HepG2 (cell line): ENCODE results near the gene DHRS11. TPM values are rescaled to one million over a fixed set of nuclear protein-coding genes. Genes with fewer than 3 reads are reported as not detected.

Experiments used
- ARNT ChIP-seq: fragments of 450-650 bp; IDR thresholded peaks from 2 replicates; pipeline ENCODE4 v1.6.1; 2017
- CBX1 ChIP-seq: IDR thresholded peaks from one replicate; pipeline ENCODE4 v1.6.1; 2016; ENCODE audit warnings: antibody characterized with exemption, low read depth
- FOXA3 ChIP-seq: IDR thresholded peaks from 2 replicates; pipeline ENCODE4 v1.6.1; 2016; ENCODE audit warnings: missing genetic modification reagents, missing compliant biosample characterization
- FOXK1 ChIP-seq: sonication (generic); formaldehyde crosslinking; IDR thresholded peaks from 2 replicates; pipeline ENCODE4 v1.4.0; 2020; ENCODE audit warnings: low read depth, missing genetic modification reagents, borderline replicate concordance
- GABPA ChIP-seq, 2 experiments: IDR thresholded peaks; 2 replicates each; pipeline ENCODE4 v1.6.1; 2011 to 2016; ENCODE audit warnings: low read depth in 2 of 2, low read length in 1 of 2, missing biosample characterization in 1 of 2, missing genetic modification characterization in 1 of 2
- GLI4 ChIP-seq: sonication (generic); formaldehyde crosslinking; IDR thresholded peaks from 2 replicates; pipeline ENCODE4 v1.5.1; 2020; ENCODE audit warnings: missing genetic modification reagents, mild to moderate bottlenecking, moderate library complexity, borderline replicate concordance
- HNRNPK ChIP-seq: fragments of 200-400 bp; formaldehyde crosslinking; IDR thresholded peaks from 2 replicates; pipeline ENCODE4 v1.6.1; 2018; ENCODE audit warnings: low read length, low read depth, moderate library complexity, mild to moderate bottlenecking; ENCODE audit not compliant: poor library complexity, severe bottlenecking
- PAWR ChIP-seq: sonication (generic); formaldehyde crosslinking; IDR thresholded peaks from 2 replicates; pipeline ENCODE4 v1.4.0; 2020; ENCODE audit warnings: missing genetic modification reagents, mild to moderate bottlenecking, borderline replicate concordance
- PAX8 ChIP-seq: sonication (generic); formaldehyde crosslinking; IDR thresholded peaks from 2 replicates; pipeline ENCODE4 v1.8.0; 2022; ENCODE audit warnings: mild to moderate bottlenecking, missing genetic modification reagents, borderline replicate concordance
- RAD51 ChIP-seq: fragments of 450-650 bp; IDR thresholded peaks from 2 replicates; pipeline ENCODE4 v1.6.1; 2016; ENCODE audit warnings: borderline replicate concordance
- RXRB ChIP-seq: IDR thresholded peaks from 2 replicates; pipeline ENCODE4 v1.6.1; 2016; ENCODE audit warnings: borderline replicate concordance, missing genetic modification reagents, missing compliant biosample characterization
- SMAD3 ChIP-seq: sonication (generic); formaldehyde crosslinking; IDR thresholded peaks from 2 replicates; pipeline ENCODE4 v1.4.0; 2020; ENCODE audit warnings: missing genetic modification reagents
- SP4 ChIP-seq: sonication (generic); formaldehyde crosslinking; IDR thresholded peaks from 2 replicates; pipeline ENCODE4 v1.8.1; 2023; ENCODE audit warnings: mild to moderate bottlenecking, missing genetic modification reagents
- STAG1 ChIP-seq: sonication (generic); formaldehyde crosslinking; IDR thresholded peaks from 2 replicates; pipeline ENCODE4 v1.4.0; 2020; ENCODE audit warnings: missing genetic modification reagents
- ZFP62 ChIP-seq: sonication (generic); formaldehyde crosslinking; IDR thresholded peaks from 2 replicates; pipeline ENCODE4 v1.4.0; 2020; ENCODE audit warnings: missing genetic modification reagents
- ZNF296 ChIP-seq: sonication (generic); formaldehyde crosslinking; conservative IDR thresholded peaks from 2 replicates; pipeline ENCODE4 v1.5.0; 2020; ENCODE audit warnings: mild to moderate bottlenecking, missing genetic modification reagents
- ZNF441 ChIP-seq: sonication (generic); formaldehyde crosslinking; IDR thresholded peaks from 2 replicates; pipeline ENCODE4 v1.7.0; 2021; ENCODE audit warnings: missing genetic modification reagents, borderline replicate concordance
- ZSCAN30 ChIP-seq: sonication (generic); formaldehyde crosslinking; IDR thresholded peaks from 2 replicates; pipeline ENCODE4 v1.5.0; 2020; ENCODE audit warnings: mild to moderate bottlenecking, missing genetic modification reagents
- ZSCAN31 ChIP-seq: sonication (generic); formaldehyde crosslinking; IDR thresholded peaks from 2 replicates; pipeline ENCODE4 v1.5.0; 2020; ENCODE audit warnings: low read depth, mild to moderate bottlenecking, missing genetic modification reagents
- polyA plus RNA-seq, 8 experiments: library from polyadenylated mRNA; depleted of rRNA in 3 of 8; stranded (reverse) in 7 of 8; unstranded in 1 of 8; fragments of >200 nt; fragmentation: Illumina TruSeq in 4 of 8; extraction: Trizol in 4 of 8; gene quantifications; 2 replicates each; pipeline versions ENCODE4 v1.2.1 to v1.2.3, GENCODE V29; 2011 to 2016; ENCODE audit warnings: low read depth in 4 of 8, missing spikeins in 1 of 8, mixed read lengths in 1 of 8; ENCODE audit not compliant: insufficient read depth in 1 of 8
- total RNA-seq, 5 experiments: library from RNA; depleted of rRNA; stranded (reverse); fragments of >200 nt; fragmentation: Illumina TruSeq; extraction: Trizol; gene quantifications; 2 replicates each; pipeline ENCODE4 v1.2.3, GENCODE V29; 2016; ENCODE audit warnings: low read depth in 1 of 5
- TF ChIP-seq, protein P1 (sequence below): sonication (generic); formaldehyde crosslinking; IDR thresholded peaks from 2 replicates; pipeline ENCODE4 v1.5.0; 2020; ENCODE audit warnings: missing genetic modification reagents
- TF ChIP-seq, protein P2 (sequence below): sonication (generic); formaldehyde crosslinking; IDR thresholded peaks from 2 replicates; pipeline ENCODE4 v1.5.0; 2020; ENCODE audit warnings: mild to moderate bottlenecking, low read depth, missing genetic modification reagents, borderline replicate concordance
- TF ChIP-seq, protein P3 (sequence below): sonication (generic); formaldehyde crosslinking; IDR thresholded peaks from 2 replicates; pipeline ENCODE4 v1.5.0; 2020; ENCODE audit warnings: mild to moderate bottlenecking, missing genetic modification reagents
- TF ChIP-seq, protein P4 (sequence below): sonication (generic); formaldehyde crosslinking; IDR thresholded peaks from 2 replicates; pipeline ENCODE4 v1.4.0; 2020; ENCODE audit warnings: missing genetic modification reagents

The DHRS11 gene
- total and polyA plus RNA-seq, 2 of the 13 experiments (the other 11 are each of a cell fraction or from before 2014, with no cell fraction given): 28.4 to 41.9 TPM

DNA sequence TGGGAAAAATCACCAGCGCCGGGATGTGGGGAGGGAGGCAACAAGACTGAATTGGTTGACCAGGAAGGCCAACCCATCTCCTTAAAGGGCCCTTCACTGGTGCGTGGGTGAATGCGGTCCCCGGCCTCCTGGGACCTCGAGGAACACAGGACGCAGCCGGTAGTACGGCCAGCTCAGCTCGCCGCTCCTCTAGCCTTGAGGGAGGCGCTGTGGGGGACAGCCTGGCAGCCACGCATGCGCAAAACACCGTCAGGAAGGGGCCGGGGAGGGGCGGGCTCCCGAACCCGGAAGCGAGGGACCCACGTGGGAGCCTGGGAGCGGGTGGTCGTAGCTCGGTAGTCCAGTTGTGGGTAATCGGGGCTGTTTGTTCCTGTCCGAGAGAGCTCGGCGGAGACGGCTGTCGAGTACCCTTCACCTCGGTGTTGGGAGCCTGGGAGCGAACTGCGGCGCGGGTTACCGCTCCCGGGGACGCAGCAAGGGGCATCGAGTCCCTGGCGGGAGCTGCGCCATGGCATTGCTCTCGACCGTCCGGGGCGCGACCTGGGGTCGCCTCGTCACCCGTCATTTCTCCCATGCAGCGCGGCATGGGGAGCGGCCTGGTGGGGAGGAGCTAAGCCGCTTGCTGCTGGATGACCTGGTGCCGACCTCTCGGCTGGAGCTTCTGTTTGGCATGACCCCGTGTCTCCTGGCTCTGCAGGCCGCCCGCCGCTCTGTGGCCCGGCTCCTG is 9.8 kb downstream of the DHRS11 start, which contains the start of gene MRM1 (continued):
- TF ChIP-seq, protein P1, sequence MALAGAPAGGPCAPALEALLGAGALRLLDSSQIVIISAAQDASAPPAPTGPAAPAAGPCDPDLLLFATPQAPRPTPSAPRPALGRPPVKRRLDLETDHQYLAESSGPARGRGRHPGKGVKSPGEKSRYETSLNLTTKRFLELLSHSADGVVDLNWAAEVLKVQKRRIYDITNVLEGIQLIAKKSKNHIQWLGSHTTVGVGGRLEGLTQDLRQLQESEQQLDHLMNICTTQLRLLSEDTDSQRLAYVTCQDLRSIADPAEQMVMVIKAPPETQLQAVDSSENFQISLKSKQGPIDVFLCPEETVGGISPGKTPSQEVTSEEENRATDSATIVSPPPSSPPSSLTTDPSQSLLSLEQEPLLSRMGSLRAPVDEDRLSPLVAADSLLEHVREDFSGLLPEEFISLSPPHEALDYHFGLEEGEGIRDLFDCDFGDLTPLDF: peak; percentile 65; the same call in 1 of the 2 replicates
- peak; percentile 86; the same call in 1 of the 2 replicates for TF ChIP-seq ZSCAN30
- TF ChIP-seq, protein P2, sequence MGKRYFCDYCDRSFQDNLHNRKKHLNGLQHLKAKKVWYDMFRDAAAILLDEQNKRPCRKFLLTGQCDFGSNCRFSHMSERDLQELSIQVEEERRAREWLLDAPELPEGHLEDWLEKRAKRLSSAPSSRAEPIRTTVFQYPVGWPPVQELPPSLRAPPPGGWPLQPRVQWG (CRISPR knock-in tag): no peak
- TF ChIP-seq FOXK1: peak; percentile 55; the same call in 1 of the 2 replicates
- TF ChIP-seq ZFP62: no peak
- TF ChIP-seq RXRB (CRISPR knock-in tag): peak; percentile 29; the same call in 1 of the 2 replicates
- no peak for TF ChIP-seq ARNT
- no peak for TF ChIP-seq RAD51
- TF ChIP-seq GABPA (IDR thresholded peaks at IDR 0.05; ENCODE audit: low read depth, low read length): peak; percentile 57
- peak; percentile 85 for TF ChIP-seq GABPA (CRISPR knock-in tag; IDR thresholded peaks at IDR 0.05; ENCODE audit: low read depth)
- TF ChIP-seq ZNF296 (CRISPR knock-in tag): no peak
- TF ChIP-seq GLI4 (CRISPR knock-in tag): no peak; the same call in 1 of the 2 replicates
- TF ChIP-seq PAX8 (CRISPR knock-in tag): no peak
- TF ChIP-seq SP4 (CRISPR knock-in tag): peak; percentile 64
- peak; percentile 7; the same call in 1 of the 2 replicates for TF ChIP-seq STAG1 (CRISPR knock-in tag)
- TF ChIP-seq, protein P3, sequence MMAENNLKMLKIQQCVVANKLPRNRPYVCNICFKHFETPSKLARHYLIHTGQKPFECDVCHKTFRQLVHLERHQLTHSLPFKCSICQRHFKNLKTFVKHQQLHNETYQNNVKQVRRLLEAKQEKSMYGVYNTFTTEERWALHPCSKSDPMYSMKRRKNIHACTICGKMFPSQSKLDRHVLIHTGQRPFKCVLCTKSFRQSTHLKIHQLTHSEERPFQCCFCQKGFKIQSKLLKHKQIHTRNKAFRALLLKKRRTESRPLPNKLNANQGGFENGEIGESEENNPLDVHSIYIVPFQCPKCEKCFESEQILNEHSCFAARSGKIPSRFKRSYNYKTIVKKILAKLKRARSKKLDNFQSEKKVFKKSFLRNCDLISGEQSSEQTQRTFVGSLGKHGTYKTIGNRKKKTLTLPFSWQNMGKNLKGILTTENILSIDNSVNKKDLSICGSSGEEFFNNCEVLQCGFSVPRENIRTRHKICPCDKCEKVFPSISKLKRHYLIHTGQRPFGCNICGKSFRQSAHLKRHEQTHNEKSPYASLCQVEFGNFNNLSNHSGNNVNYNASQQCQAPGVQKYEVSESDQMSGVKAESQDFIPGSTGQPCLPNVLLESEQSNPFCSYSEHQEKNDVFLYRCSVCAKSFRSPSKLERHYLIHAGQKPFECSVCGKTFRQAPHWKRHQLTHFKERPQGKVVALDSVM (CRISPR knock-in tag): peak; percentile 43; the same call in 1 of the 2 replicates
- no peak for TF ChIP-seq SMAD3 (CRISPR knock-in tag)
- peak; percentile 90 for TF ChIP-seq ZSCAN31 (CRISPR knock-in tag)
- peak; percentile 50 for TF ChIP-seq HNRNPK
- TF ChIP-seq, protein P4, sequence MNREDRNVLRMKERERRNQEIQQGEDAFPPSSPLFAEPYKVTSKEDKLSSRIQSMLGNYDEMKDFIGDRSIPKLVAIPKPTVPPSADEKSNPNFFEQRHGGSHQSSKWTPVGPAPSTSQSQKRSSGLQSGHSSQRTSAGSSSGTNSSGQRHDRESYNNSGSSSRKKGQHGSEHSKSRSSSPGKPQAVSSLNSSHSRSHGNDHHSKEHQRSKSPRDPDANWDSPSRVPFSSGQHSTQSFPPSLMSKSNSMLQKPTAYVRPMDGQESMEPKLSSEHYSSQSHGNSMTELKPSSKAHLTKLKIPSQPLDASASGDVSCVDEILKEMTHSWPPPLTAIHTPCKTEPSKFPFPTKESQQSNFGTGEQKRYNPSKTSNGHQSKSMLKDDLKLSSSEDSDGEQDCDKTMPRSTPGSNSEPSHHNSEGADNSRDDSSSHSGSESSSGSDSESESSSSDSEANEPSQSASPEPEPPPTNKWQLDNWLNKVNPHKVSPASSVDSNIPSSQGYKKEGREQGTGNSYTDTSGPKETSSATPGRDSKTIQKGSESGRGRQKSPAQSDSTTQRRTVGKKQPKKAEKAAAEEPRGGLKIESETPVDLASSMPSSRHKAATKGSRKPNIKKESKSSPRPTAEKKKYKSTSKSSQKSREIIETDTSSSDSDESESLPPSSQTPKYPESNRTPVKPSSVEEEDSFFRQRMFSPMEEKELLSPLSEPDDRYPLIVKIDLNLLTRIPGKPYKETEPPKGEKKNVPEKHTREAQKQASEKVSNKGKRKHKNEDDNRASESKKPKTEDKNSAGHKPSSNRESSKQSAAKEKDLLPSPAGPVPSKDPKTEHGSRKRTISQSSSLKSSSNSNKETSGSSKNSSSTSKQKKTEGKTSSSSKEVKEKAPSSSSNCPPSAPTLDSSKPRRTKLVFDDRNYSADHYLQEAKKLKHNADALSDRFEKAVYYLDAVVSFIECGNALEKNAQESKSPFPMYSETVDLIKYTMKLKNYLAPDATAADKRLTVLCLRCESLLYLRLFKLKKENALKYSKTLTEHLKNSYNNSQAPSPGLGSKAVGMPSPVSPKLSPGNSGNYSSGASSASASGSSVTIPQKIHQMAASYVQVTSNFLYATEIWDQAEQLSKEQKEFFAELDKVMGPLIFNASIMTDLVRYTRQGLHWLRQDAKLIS: no peak
- TF ChIP-seq FOXA3 (CRISPR knock-in tag): no peak
- TF ChIP-seq ZNF441: no peak
- no peak for TF ChIP-seq CBX1
- no peak for TF ChIP-seq PAWR (CRISPR knock-in tag)
